K562 (cell line): ENCODE data around the gene LIX1. TPM values are rescaled to one million over a fixed set of nuclear protein-coding genes. Genes with fewer than 3 reads are reported as not detected.

ENCODE experiments used
- C11orf30 ChIP-seq: fragments of 450-650 bp; IDR thresholded peaks from 2 replicates; pipeline ENCODE4 v1.6.1; 2016; ENCODE audit warnings: low read depth, mild to moderate bottlenecking
- KLF16 ChIP-seq: IDR thresholded peaks from 2 replicates; pipeline ENCODE4 v1.6.1; 2016; ENCODE audit warnings: antibody characterized with exemption
- KLF6 ChIP-seq: fragments of 250-450 bp; sonication (Bioruptor Pico); IDR thresholded peaks from 2 replicates; pipeline ENCODE4 v1.4.0; 2020; ENCODE audit warnings: mild to moderate bottlenecking, moderate library complexity, borderline replicate concordance
- MAFG ChIP-seq: fragments of 450-650 bp; conservative IDR thresholded peaks from 2 replicates; pipeline ENCODE4 v1.6.1; 2016; ENCODE audit warnings: missing genetic modification characterization, missing compliant biosample characterization
- PTRF ChIP-seq: fragments of 450-650 bp; IDR thresholded peaks from 2 replicates; pipeline ENCODE4 v1.6.1; 2016; ENCODE audit warnings: mild to moderate bottlenecking, missing genetic modification characterization, missing compliant biosample characterization
- SAFB2 ChIP-seq: fragments of 200-400 bp; formaldehyde crosslinking; IDR thresholded peaks from 2 replicates; pipeline ENCODE4 v1.6.1; 2018; ENCODE audit warnings: borderline replicate concordance, low read length, low read depth, moderate library complexity; ENCODE audit not compliant: severe bottlenecking
- TBL1XR1 ChIP-seq, 2 experiments: IDR thresholded peaks; 2 replicates each; pipeline ENCODE4 v1.6.1; 2012; ENCODE audit warnings: improper control_type of control experiment in 2 of 2, low read length in 2 of 2, mild to moderate bottlenecking in 1 of 2
- ZNF316 ChIP-seq: fragments of 450-650 bp; IDR thresholded peaks from 2 replicates; pipeline ENCODE4 v1.6.1; 2016
- polyA plus RNA-seq, 8 experiments: library from polyadenylated mRNA; depleted of rRNA in 4 of 8; stranded (reverse) in 5 of 8; unstranded in 3 of 8; fragments of >200 nt; fragmentation: Nextera tagmentation in 2 of 8; fragmentation: Illumina TruSeq in 1 of 8; extraction: Ambion mirVana in 2 of 8; extraction: Trizol in 1 of 8; gene quantifications; 2 replicates each; pipeline versions ENCODE4 v1.2.1 to v1.2.3, GENCODE V29; 2011 to 2014; ENCODE audit warnings: inconsistent platforms in 1 of 8, missing spikeins in 1 of 8
- total RNA-seq, 7 experiments: library from RNA; depleted of rRNA in 6 of 7; stranded (reverse); fragments of >200 nt in 6 of 7; fragmentation: Illumina TruSeq in 2 of 7; extraction: Trizol in 2 of 7; gene quantifications; 2 replicates each; pipeline versions ENCODE4 v1.2.1 to v1.2.3, GENCODE V29; 2011 to 2021; ENCODE audit warnings: low replicate concordance in 1 of 7
- TF ChIP-seq, protein P1 (sequence below): fragments of 450-650 bp; IDR thresholded peaks from 2 replicates; pipeline ENCODE4 v1.6.1; 2016; ENCODE audit warnings: antibody characterized with exemption
- TF ChIP-seq, protein P2 (sequence below), 3 experiments: fragments of 200-800 bp in 1 of 3; sonication (Bioruptor generic) in 1 of 3; sonication (generic) in 1 of 3; formaldehyde crosslinking in 1 of 3; IDR thresholded peaks; 2 replicates each; pipeline versions ENCODE4 v1.6.1 to v1.8.0; 2016 to 2022; ENCODE audit warnings: mild to moderate bottlenecking in 2 of 3, missing compliant biosample characterization in 2 of 3, missing genetic modification characterization in 2 of 3, missing genetic modification reagents in 1 of 3

Gene LIX1
- total and polyA plus RNA-seq, 9 of the 15 experiments (the other 6 are each of a cell fraction or from before 2014, with no cell fraction given) = 0.01 to 0.18 TPM; not detected in 7

DNA sequence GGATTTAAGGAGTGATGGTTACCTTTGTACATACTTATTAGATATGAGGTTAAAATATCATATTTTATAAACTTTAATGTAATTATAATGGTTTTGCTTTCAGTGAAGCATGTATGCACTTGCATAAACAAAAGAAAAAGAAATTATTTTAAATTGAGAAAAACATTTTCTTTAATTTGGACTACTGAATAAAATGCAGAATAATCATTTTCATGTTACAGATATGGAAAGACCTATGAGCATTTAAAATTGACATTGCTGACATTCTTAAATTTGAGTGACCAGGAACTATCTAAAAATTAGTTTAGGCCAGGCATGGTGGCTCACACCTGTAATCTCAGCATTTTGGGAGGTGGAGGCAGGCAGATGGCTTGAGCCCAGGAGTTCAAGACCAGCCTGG lies 49.2 kb downstream of the LIX1 start (continued):
- TF ChIP-seq, protein P1, sequence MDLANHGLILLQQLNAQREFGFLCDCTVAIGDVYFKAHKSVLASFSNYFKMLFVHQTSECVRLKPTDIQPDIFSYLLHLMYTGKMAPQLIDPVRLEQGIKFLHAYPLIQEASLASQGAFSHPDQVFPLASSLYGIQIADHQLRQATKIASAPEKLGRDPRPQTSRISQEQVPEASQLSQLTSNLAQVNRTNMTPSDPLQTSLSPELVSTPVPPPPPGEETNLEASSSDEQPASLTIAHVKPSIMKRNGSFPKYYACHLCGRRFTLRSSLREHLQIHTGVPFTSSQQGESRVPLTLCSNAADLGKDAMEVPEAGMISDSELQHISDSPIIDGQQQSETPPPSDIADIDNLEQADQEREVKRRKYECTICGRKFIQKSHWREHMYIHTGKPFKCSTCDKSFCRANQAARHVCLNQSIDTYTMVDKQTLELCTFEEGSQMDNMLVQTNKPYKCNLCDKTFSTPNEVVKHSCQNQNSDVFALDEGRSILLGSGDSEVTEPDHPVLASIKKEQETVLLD = no peak
- peak; percentile 74; the same call in 1 of the 2 replicates for TF ChIP-seq ZNF316
- TF ChIP-seq PTRF (tag) = no peak
- TF ChIP-seq TBL1XR1 (IDR thresholded peaks at IDR 0.05; ENCODE audit: low read length in 2 of 2) = no peak
- no peak for TF ChIP-seq KLF6
- TF ChIP-seq, protein P2, sequence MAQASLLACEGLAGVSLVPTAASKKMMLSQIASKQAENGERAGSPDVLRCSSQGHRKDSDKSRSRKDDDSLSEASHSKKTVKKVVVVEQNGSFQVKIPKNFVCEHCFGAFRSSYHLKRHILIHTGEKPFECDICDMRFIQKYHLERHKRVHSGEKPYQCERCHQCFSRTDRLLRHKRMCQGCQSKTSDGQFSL (CRISPR knock-in tag; IDR thresholded peaks at IDR 0.05) = no peak
- TF ChIP-seq, protein P2 (tag; IDR thresholded peaks at IDR 0.05) = no peak
- 0 out of 2 replicates have a peak, but pooled peaks have one; percentile 22 for TF ChIP-seq MAFG (tag)
- TF ChIP-seq SAFB2 = no peak
- TF ChIP-seq C11orf30 = peak; percentile 55; the same call in 1 of the 2 replicates
- TF ChIP-seq KLF16 = no peak
